ENCODE results near the gene PPCDC.
A peak's percentile ranks its signal among the peaks of the same experiment; 100 is the strongest.

PPCDC gene

DNA sequence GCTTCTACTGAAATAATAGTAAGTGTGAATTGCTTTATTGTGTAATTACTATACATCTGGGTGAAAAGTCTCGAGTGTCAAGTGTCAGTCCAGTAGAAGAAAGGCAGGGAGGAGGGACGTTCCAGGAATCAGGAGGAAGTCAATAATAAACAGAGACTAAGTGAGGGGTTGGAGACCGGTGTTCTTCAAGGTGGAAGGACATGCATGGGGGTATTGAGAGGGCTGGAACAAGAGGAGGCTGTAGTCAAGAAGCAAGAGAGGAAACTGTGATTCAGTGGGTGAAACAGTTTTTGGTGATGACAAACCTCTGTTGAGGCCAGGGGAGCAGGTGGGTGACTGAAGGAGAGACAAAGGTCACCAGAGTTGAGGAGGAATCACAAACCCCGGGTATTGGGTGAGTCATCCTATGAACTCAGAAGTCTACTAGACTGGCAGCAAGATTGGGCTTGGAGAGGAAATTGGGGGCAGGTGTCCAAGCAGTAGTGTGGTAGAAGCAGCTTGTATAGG lies 39.6 kb upstream of the PPCDC start:
- no peak for DNase-seq (ENCODE audit: low read depth)
- H3K4me3 ChIP-seq (ENCODE audit: low read depth, low read length), result no peak overlapping the region
- TF ChIP-seq, protein P1, sequence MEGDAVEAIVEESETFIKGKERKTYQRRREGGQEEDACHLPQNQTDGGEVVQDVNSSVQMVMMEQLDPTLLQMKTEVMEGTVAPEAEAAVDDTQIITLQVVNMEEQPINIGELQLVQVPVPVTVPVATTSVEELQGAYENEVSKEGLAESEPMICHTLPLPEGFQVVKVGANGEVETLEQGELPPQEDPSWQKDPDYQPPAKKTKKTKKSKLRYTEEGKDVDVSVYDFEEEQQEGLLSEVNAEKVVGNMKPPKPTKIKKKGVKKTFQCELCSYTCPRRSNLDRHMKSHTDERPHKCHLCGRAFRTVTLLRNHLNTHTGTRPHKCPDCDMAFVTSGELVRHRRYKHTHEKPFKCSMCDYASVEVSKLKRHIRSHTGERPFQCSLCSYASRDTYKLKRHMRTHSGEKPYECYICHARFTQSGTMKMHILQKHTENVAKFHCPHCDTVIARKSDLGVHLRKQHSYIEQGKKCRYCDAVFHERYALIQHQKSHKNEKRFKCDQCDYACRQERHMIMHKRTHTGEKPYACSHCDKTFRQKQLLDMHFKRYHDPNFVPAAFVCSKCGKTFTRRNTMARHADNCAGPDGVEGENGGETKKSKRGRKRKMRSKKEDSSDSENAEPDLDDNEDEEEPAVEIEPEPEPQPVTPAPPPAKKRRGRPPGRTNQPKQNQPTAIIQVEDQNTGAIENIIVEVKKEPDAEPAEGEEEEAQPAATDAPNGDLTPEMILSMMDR (conservative IDR thresholded peaks at IDR 0.05; ENCODE audit: low read depth, low read length), result no peak

DNA sequence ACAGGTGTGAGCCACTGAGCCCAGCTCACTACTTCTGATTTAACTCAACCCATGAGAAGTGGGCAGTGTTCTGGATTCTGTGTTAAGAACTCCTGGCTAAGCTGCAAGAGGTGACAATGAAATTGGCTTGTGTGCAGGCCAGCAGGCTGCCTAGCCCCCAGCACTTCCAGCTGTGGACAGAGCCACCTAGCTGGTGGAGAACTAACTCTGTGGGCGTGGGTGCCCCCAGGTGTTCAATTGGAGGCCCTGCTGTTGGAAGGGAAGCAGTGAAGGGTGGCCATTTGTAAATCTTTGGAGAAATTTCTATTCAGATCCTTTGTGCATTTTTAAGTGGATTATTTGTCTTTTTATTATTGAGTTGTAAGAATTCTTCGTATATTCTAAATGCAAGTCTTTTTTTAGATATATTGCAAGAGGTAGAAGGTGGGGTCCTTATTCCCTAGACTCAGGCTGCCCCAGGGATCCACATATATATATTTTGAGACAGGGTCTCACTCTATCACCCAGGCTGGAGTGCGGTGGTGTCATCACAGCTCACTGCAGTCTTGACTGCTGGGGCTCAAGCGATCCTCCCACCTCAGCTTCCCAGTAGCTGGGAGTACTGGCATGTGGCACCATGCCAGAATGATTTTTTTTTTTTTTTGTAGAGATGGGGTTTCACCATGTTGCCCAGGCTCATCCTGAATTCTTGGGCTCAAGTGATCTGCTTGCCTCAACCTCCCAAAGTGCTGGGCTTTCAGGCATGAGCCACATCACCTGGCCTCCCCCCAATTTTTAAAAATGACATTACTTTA lies 35.2 kb upstream of the PPCDC start:
- no peak overlapping the region for H3K4me3 ChIP-seq (ENCODE audit: low read depth, low read length)
- peak; percentile 65 for DNase-seq (ENCODE audit: low read depth)
- TF ChIP-seq, protein P1 (conservative IDR thresholded peaks at IDR 0.05; ENCODE audit: low read depth, low read length), result peak; percentile 68

DNA sequence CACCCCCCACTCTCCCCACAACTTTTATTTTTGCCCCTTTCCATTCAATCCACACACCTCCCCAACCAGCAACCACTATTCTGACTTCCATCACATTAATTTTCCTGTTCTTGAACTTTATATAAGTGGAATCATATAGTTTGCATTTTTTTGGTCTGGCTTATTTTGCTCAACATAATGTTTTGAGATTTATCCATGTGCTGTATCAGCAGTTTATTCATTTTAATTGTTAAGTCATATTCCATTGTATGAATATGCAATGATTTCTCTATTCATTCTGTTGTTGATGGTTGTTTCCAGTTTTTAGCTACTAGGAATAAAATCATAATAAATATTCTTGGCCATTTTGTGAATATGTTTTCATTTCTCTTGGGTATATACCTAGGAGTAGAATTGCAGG lies 33.9 kb upstream of the PPCDC start:
- no peak for DNase-seq (ENCODE audit: low read depth)
- TF ChIP-seq, protein P1 (conservative IDR thresholded peaks at IDR 0.05; ENCODE audit: low read depth, low read length), result no peak
- H3K4me3 ChIP-seq (ENCODE audit: low read depth, low read length), result no peak overlapping the region

DNA sequence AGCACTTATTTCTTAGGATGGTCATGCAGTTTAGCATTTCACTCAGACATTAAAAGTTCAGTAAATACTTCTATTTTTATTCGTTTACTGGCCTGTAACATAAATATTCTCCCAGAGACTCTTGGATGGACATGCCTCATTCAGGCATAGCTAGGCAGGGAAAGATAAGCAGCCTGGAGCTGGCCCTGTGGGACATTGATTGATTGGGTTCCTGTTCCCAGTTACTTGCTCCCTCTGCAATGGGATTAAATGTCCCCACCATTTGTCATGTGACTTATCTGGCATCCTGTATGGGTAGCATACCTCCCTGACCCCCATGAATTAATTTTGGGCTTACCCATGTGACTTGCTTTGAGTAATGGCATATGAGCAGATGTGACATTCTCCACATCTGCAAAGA lies 30.8 kb upstream of the PPCDC start:
- TF ChIP-seq, protein P1 (conservative IDR thresholded peaks at IDR 0.05; ENCODE audit: low read depth, low read length), result no peak
- no peak for DNase-seq (ENCODE audit: low read depth)

DNA sequence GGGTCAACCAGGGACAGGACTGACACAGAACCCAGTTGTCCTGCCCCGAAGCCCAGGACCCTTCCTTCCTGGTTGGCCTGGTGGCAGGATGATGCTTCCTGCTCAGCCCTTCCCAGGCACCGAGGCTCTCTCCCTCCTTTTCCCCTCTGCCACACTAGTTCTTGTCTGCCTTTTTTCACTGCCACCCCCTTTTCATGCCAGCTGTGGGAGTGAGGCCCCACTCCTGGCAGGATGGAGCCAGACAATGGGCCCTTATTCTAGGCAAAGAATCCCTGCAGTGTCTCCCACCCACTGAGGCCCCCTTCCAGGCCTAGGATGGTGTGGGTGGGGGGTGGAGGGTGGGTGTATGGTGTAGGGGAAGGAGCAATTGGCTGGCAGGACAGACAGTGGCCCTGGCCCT lies 29.2 kb upstream of the PPCDC start:
- TF ChIP-seq, protein P1 (conservative IDR thresholded peaks at IDR 0.05; ENCODE audit: low read depth, low read length), result no peak
- DNase-seq (ENCODE audit: low read depth), result no peak
- H3K4me3 ChIP-seq (ENCODE audit: low read depth, low read length), result no peak overlapping the region

More for the DNA sequence above, 30.8 kb upstream of the PPCDC start:
- H3K4me3 ChIP-seq (ENCODE audit: low read depth, low read length), result no peak overlapping the region

DNA sequence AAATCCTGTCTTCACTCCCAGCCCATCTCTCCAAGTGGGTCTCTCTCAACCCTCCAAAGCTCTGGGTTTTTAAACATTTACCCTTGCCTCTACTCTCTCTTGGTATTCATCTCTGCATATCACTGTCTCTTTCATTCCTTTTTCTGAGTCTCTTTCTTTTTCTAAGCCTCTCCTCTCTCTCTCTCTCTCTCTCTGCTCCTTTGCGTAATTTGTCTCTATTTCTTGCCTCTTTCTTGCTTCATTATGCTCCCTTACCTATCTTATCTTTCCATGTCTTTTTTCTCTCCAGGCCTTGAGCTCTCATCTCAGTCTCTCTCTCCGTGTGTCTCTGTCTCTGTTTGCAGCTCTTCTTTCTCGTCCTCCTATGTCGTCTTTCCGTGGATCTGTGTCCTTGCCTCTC lies 28.7 kb upstream of the PPCDC start:
- TF ChIP-seq, protein P1 (conservative IDR thresholded peaks at IDR 0.05; ENCODE audit: low read depth, low read length), result no peak
- no peak overlapping the region for H3K4me3 ChIP-seq (ENCODE audit: low read depth, low read length)
- DNase-seq (ENCODE audit: low read depth), result no peak

All from choroid plexus epithelial cell (primary cell).